H1 (cell line): ENCODE data around the gene RHOG. TPM values are rescaled to one million over a fixed set of nuclear protein-coding genes. Genes with fewer than 3 reads are reported as not detected.

Source experiments
- CTCF ChIA-PET: fragments of 300-600 bp; sonication (Branson Sonifier 250); formaldehyde crosslinking; loops from one replicate; lab custom pipeline; 2021; ENCODE audit not compliant: partially characterized antibody; lab: Charles Lee
- POLR2A ChIA-PET: fragments of 300-600 bp; sonication (Branson Sonifier 250); formaldehyde crosslinking; loops from one replicate; lab custom pipeline; 2021; ENCODE audit warnings: inconsistent platforms; ENCODE audit not compliant: partially characterized antibody; lab: Charles Lee
- DNase-seq, 2 experiments: peaks; one replicate each; pipeline versions ENCODE4 v3.0.0 to v3.0.0-alpha.2; 2010 to 2022; ENCODE audit warnings: low spot score in 2 of 2, low read depth in 1 of 2, mixed read lengths in 1 of 2
- FAIRE-seq: peaks from 2 replicates; lab custom pipeline; 2011; peaks lifted over from hg19 to GRCh38; lab: Jason Lieb, UNC
- H2AFZ ChIP-seq: 2 replicates; pipeline ENCODE4 v1.8.1; 2012; ENCODE audit warnings: low read length, inconsistent platforms
- H2AK5ac ChIP-seq: 2 replicates; pipeline ENCODE4 v1.6.1; 2013; ENCODE audit warnings: low read depth, low read length
- H2BK120ac ChIP-seq: replicated peaks from 2 replicates; pipeline ENCODE3; 2013; ENCODE audit warnings: low read depth, low read length, inconsistent platforms
- H2BK12ac ChIP-seq: 2 replicates; pipeline ENCODE4 v1.6.1; 2013; ENCODE audit warnings: low read depth, low read length
- H2BK15ac ChIP-seq: 2 replicates; pipeline ENCODE4 v1.6.1; 2013; ENCODE audit warnings: low read length
- H2BK20ac ChIP-seq: 2 replicates; pipeline ENCODE4 v1.6.1; 2013; ENCODE audit warnings: low read length
- H2BK5ac ChIP-seq: 2 replicates; pipeline ENCODE4 v1.6.1; 2013; ENCODE audit warnings: low read depth, low read length
- H3K14ac ChIP-seq: 2 replicates; pipeline ENCODE4 v1.6.1; 2013; ENCODE audit warnings: inconsistent platforms; ENCODE audit not compliant: insufficient read length
- H3K18ac ChIP-seq: 2 replicates; pipeline ENCODE4 v1.6.1; 2013; ENCODE audit warnings: low read length; ENCODE audit errors: extremely low read depth
- H3K23ac ChIP-seq: 2 replicates; pipeline ENCODE4 v1.6.1; 2013; ENCODE audit warnings: inconsistent platforms; ENCODE audit not compliant: insufficient read length
- H3K23me2 ChIP-seq: 2 replicates; pipeline ENCODE4 v1.6.1; 2013; ENCODE audit warnings: low read depth, low read length
- H3K27ac ChIP-seq: 2 replicates; pipeline ENCODE4 v1.6.1; 2011; ENCODE audit warnings: low read depth, low read length, inconsistent platforms
- H3K27me3 ChIP-seq, 4 experiments: replicated peaks in 1 of 4; 1 replicate in 1 of 4; 2 replicates in 3 of 4; pipeline versions ENCODE4 v1.6.1 to v1.8.1; 2011 to 2013; ENCODE audit warnings: low read length in 3 of 4, mild to moderate bottlenecking in 3 of 4, inconsistent platforms in 2 of 4, mixed read lengths in 2 of 4, moderate library complexity in 1 of 4; ENCODE audit not compliant: control insufficient read depth in 3 of 4, insufficient read depth in 3 of 4; ENCODE audit errors: extremely low read depth in 1 of 4
- H3K36me3 ChIP-seq, 4 experiments: 2 replicates each; pipeline versions ENCODE4 v1.6.1 to v1.8.1; 2011 to 2013; ENCODE audit warnings: mild to moderate bottlenecking in 4 of 4, low read length in 3 of 4, moderate library complexity in 2 of 4, control low read depth in 1 of 4, inconsistent platforms in 1 of 4; ENCODE audit not compliant: insufficient read depth in 4 of 4, control insufficient read depth in 2 of 4
- H3K4ac ChIP-seq: replicated peaks from 2 replicates; pipeline ENCODE3; 2013; ENCODE audit warnings: low read length, low read depth, mixed read lengths, inconsistent platforms; ENCODE audit not compliant: insufficient read length
- H3K4me1 ChIP-seq, 4 experiments: replicated peaks in 1 of 4; 1 replicate in 1 of 4; 2 replicates in 3 of 4; pipeline versions ENCODE4 v1.6.1 to v1.8.1; 2011 to 2013; ENCODE audit warnings: low read length in 3 of 4, inconsistent platforms in 2 of 4, mixed read lengths in 1 of 4; ENCODE audit not compliant: insufficient read depth in 4 of 4, control insufficient read depth in 3 of 4
- H3K4me2 ChIP-seq, 2 experiments: 2 replicates each; pipeline versions ENCODE4 v1.6.1 to v1.8.1; 2011 to 2013; ENCODE audit warnings: low read depth in 2 of 2, low read length in 2 of 2, control low read depth in 1 of 2, inconsistent platforms in 1 of 2, mild to moderate bottlenecking in 1 of 2; ENCODE audit not compliant: insufficient read depth in 1 of 2
- H3K4me3 ChIP-seq, 4 experiments: fragments of 200-600, 300-600 bp in 1 of 4; sonication (generic), shearing (Covaris generic), sonication (Bioruptor Twin) in 1 of 4; 2 replicates each; pipeline versions ENCODE4 v1.5.1 to v1.8.1; 2011 to 2016; ENCODE audit warnings: low read length in 4 of 4, low read depth in 3 of 4, control low read depth in 2 of 4, inconsistent platforms in 2 of 4, mild to moderate bottlenecking in 2 of 4, mixed read lengths in 1 of 4, moderate library complexity in 1 of 4; ENCODE audit not compliant: insufficient read depth in 2 of 4; ENCODE audit errors: extremely low read depth in 1 of 4
- H3K56ac ChIP-seq: replicated peaks from 2 replicates; pipeline ENCODE3; 2013; ENCODE audit warnings: low read depth, mild to moderate bottlenecking, mixed read lengths, low read length, inconsistent platforms; ENCODE audit not compliant: insufficient read length
- H3K79me1 ChIP-seq: 2 replicates; pipeline ENCODE4 v1.6.1; 2013; ENCODE audit warnings: low read depth, low read length, control low read depth
- H3K79me2 ChIP-seq, 2 experiments: 2 replicates each; pipeline versions ENCODE4 v1.6.1 to v1.8.1; 2012 to 2013; ENCODE audit warnings: low read length in 2 of 2, mild to moderate bottlenecking in 2 of 2, inconsistent platforms in 1 of 2; ENCODE audit not compliant: insufficient read depth in 2 of 2, control insufficient read depth in 1 of 2
- H3K9ac ChIP-seq, 4 experiments: replicated peaks in 1 of 4; 1 replicate in 1 of 4; 2 replicates in 3 of 4; pipeline versions ENCODE4 v1.6.1 to v1.8.1; 2011 to 2013; ENCODE audit warnings: low read depth in 3 of 4, low read length in 3 of 4, control low read depth in 2 of 4, mild to moderate bottlenecking in 2 of 4, moderate library complexity in 2 of 4, inconsistent platforms in 1 of 4; ENCODE audit errors: extremely low read depth in 1 of 4
- H3K9me3 ChIP-seq, 2 experiments: 2 replicates each; pipeline versions ENCODE4 v1.6.1 to v1.8.1; 2012 to 2013; ENCODE audit warnings: mild to moderate bottlenecking in 2 of 2, moderate library complexity in 2 of 2, control low read depth in 1 of 2, inconsistent platforms in 1 of 2, low read depth in 1 of 2, low read length in 1 of 2, mixed read lengths in 1 of 2; ENCODE audit not compliant: insufficient read depth in 2 of 2
- H4K20me1 ChIP-seq, 2 experiments: replicated peaks in 1 of 2; 2 replicates each; pipeline versions ENCODE3 to v1.8.1; 2011 to 2013; ENCODE audit warnings: inconsistent platforms in 2 of 2, low read length in 2 of 2, mild to moderate bottlenecking in 1 of 2; ENCODE audit not compliant: insufficient read depth in 2 of 2, control insufficient read depth in 1 of 2
- H4K5ac ChIP-seq: 2 replicates; pipeline ENCODE4 v1.6.1; 2013; ENCODE audit warnings: low read length, low read depth, mixed read lengths, inconsistent platforms; ENCODE audit not compliant: insufficient read length
- H4K8ac ChIP-seq: 2 replicates; pipeline ENCODE4 v1.8.0; 2013; ENCODE audit warnings: mild to moderate bottlenecking, moderate library complexity, low read length, inconsistent platforms; ENCODE audit not compliant: insufficient read depth; ENCODE audit errors: extremely low read depth
- H4K91ac ChIP-seq: replicated peaks from 2 replicates; pipeline ENCODE3; 2013; ENCODE audit warnings: low read length, mixed read lengths, inconsistent platforms; ENCODE audit not compliant: insufficient read length
- CHD2 ChIP-seq: IDR thresholded peaks from 2 replicates; pipeline ENCODE4 v1.6.1; 2012; ENCODE audit warnings: low read length, improper control_type of control experiment
- JUND ChIP-seq: IDR thresholded peaks from 2 replicates; pipeline ENCODE4 v1.6.1; 2011; ENCODE audit warnings: mild to moderate bottlenecking, improper control_type of control experiment, low read length
- TCF12 ChIP-seq: IDR thresholded peaks from 2 replicates; pipeline ENCODE4 v1.6.1; 2011; ENCODE audit warnings: low read depth, mild to moderate bottlenecking, low read length
- polyA plus RNA-seq, 7 experiments: library from polyadenylated mRNA; depleted of rRNA in 3 of 7; stranded (reverse) in 5 of 7; unstranded in 2 of 7; fragments of >200 nt in 5 of 7; fragments of 200-250 nt in 2 of 7; gene quantifications; 1 replicate in 5 of 7; 2 replicates in 1 of 7; 4 replicates in 1 of 7; pipeline versions ENCODE4 v1.2.1 to v1.2.3, GENCODE V29; 2011 to 2013; ENCODE audit warnings: missing spikeins in 2 of 7, mixed read lengths in 2 of 7
- total RNA-seq: library from RNA; stranded (reverse); fragmentation: NEBNext Ultra II Directional; extraction: Animal tissue kit (Norgen Biotek cat#: 25700); gene quantifications from 2 replicates; pipeline ENCODE4 v1.2.1, GENCODE V29; 2021
- TF ChIP-seq, protein P1 (sequence below): IDR thresholded peaks from 2 replicates; pipeline ENCODE4 v1.6.1; 2012; ENCODE audit warnings: inconsistent platforms

RHOG gene
- total and polyA plus RNA-seq, 2 of the 8 experiments (the other 6 are each of a cell fraction or from before 2014, with no cell fraction given) = 28.3 to 69.6 TPM

DNA sequence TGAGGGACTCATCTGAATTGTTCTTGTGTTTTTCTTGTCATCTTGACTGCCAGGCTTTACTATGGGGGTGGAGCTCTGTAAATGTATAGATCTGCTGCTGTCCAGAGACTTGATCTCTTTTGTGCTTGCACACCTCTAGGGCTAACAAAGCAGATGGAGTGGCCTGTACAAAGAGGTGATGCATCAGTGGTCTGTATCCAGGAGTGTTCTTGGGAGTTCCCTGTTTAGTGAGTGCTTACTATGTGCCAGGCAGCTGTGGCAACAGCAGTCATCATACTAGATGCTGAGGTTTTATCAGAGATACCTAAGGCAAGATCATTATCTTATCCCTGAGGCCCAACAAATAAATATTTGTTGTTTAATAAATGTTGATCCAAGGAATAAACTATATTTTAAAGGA lies 48.1 kb upstream of the RHOG start:
- ChIA-PET CTCF (interaction anchor here (1.2 kb wide), 1 partner anchor 40 kb away, joined by 4 read pairs; no protein-coding TSS in a partner anchor), POLR2A (interaction anchor here (0.6 kb wide), 1 partner anchor 211 kb away, joined by 3 read pairs; no protein-coding TSS in a partner anchor)
- Histone ChIP-seq H4K8ac (no peak overlapping the region), H4K20me1 (no peaks in the 10 kb centered on the region), H3K14ac (no peak overlapping the region), H2BK15ac (no peak overlapping the region), H2AFZ (no peak overlapping the region), H3K9ac (no peak overlapping the region), H2AK5ac (no peak overlapping the region), H3K4me3 (no peak overlapping the region), H2BK20ac (no peak overlapping the region), H3K79me1 (no peaks in the 10 kb centered on the region), H3K9me3 (no peaks in the 10 kb centered on the region), H3K27me3 (no peaks in the 10 kb centered on the region), H3K18ac (no peak overlapping the region), H3K79me2 (no peaks in the 10 kb centered on the region), H2BK120ac (no peak overlapping the region), H3K56ac (no peak overlapping the region), H3K27ac (no peak overlapping the region), H3K23me2 (no peaks in the 10 kb centered on the region), H3K23ac (no peak overlapping the region), H2BK5ac (no peak overlapping the region), H3K36me3 (no peaks in the 10 kb centered on the region), H3K4ac (no peak overlapping the region), H3K4me2 (no peak overlapping the region), H3K4me1 (no peaks in the 10 kb centered on the region), H4K5ac (no peak overlapping the region), H4K91ac (no peak overlapping the region), H2BK12ac (no peak overlapping the region)
- FAIRE-seq = no peak
- DNase-seq = no peak
- TF ChIP-seq TCF12 (no peak), CHD2 (no peak), JUND (no peak)
- TF ChIP-seq, protein P1, sequence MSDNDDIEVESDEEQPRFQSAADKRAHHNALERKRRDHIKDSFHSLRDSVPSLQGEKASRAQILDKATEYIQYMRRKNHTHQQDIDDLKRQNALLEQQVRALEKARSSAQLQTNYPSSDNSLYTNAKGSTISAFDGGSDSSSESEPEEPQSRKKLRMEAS = no peak
